PC-3 (cell line): ENCODE measurements around the gene GPR156. TPM values are rescaled to one million over a fixed set of nuclear protein-coding genes. Genes with fewer than 3 reads are reported as not detected.

Experiments
- ATAC-seq: fragments of 200-7000 bp; cut with Tn5 transposase; 2 replicates; pipeline ENCODE4 v1.9.1; 2020; ENCODE audit warnings: mild to moderate bottlenecking, moderate library complexity
- BruUV-seq: library from RNA; stranded (reverse); fragments of 400-500 nt; replicated peaks from 2 replicates; lab custom pipeline; 2021; lab: Mats Ljungman, UMichigan
- CTCF ChIA-PET: fragments of 300-600 bp; sonication (Branson Sonifier 250); formaldehyde crosslinking; loops from one replicate; lab custom pipeline; 2022; ENCODE audit warnings: antibody characterized with exemption; lab: Charles Lee
- POLR2A ChIA-PET: fragments of 300-600 bp; sonication (Branson Sonifier 250); formaldehyde crosslinking; loops from one replicate; lab custom pipeline; 2022; ENCODE audit warnings: antibody characterized with exemption; ENCODE audit not compliant: unreplicated experiment; lab: Charles Lee
- DNase-seq: peaks from one replicate; pipeline ENCODE4 v3.0.0-alpha.2; 2015
- H2AFZ ChIP-seq: fragments of 300-600 bp; sonication (generic); 2 replicates; pipeline ENCODE4 v1.6.0; 2016; ENCODE audit warnings: antibody characterized with exemption, low read length
- H3F3A ChIP-seq: fragments of 300-600 bp; sonication (generic); one replicate; pipeline ENCODE4 v1.6.0; 2017; ENCODE audit warnings: antibody characterized with exemption, low read length, control low read depth, mild to moderate bottlenecking; ENCODE audit not compliant: unreplicated experiment
- H3K27ac ChIP-seq: fragments of 300-600 bp; sonication (generic); 2 replicates; pipeline ENCODE4 v1.5.1; 2016; ENCODE audit warnings: mild to moderate bottlenecking, low read length
- H3K27me3 ChIP-seq: fragments of 300-600 bp; sonication (generic); 2 replicates; pipeline ENCODE4 v1.6.1; 2016; ENCODE audit warnings: low read length, mixed read lengths
- H3K36me3 ChIP-seq: fragments of 300-600 bp; sonication (generic); 2 replicates; pipeline ENCODE4 v1.6.1; 2016; ENCODE audit warnings: low read depth, mixed run types, low read length, mixed read lengths
- H3K4me1 ChIP-seq: fragments of 300-600 bp; sonication (generic); 2 replicates; pipeline ENCODE4 v1.5.1; 2016; ENCODE audit warnings: low read length; ENCODE audit not compliant: insufficient read depth
- H3K4me2 ChIP-seq: fragments of 300-600 bp; sonication (generic); 2 replicates; pipeline ENCODE4 v1.6.0; 2016; ENCODE audit warnings: low read length
- H3K4me3 ChIP-seq: fragments of 300-600 bp; sonication (generic); 2 replicates; pipeline ENCODE4 v1.5.1; 2016; ENCODE audit warnings: mild to moderate bottlenecking, low read length, mixed read lengths
- H3K79me2 ChIP-seq: fragments of 300-600 bp; sonication (generic); 2 replicates; pipeline ENCODE4 v1.6.1; 2017; ENCODE audit warnings: low read length, mixed read lengths
- H3K9ac ChIP-seq: fragments of 300-600 bp; sonication (generic); 2 replicates; pipeline ENCODE4 v1.6.0; 2016; ENCODE audit warnings: mild to moderate bottlenecking, low read length
- H3K9me2 ChIP-seq: fragments of 300-600 bp; sonication (generic); replicated peaks from 2 replicates; pipeline ENCODE4 v1.6.1; 2016; ENCODE audit warnings: mixed run types, low read length, mixed read lengths
- H3K9me3 ChIP-seq: fragments of 300-600 bp; sonication (generic); 2 replicates; pipeline ENCODE4 v1.6.1; 2016; ENCODE audit warnings: low read length, mixed read lengths
- H4K20me1 ChIP-seq: fragments of 300-600 bp; sonication (generic); 2 replicates; pipeline ENCODE4 v1.6.1; 2016; ENCODE audit warnings: low read length, mixed read lengths
- CTCF ChIP-seq: fragments of 300-600 bp; sonication (generic); conservative IDR thresholded peaks from 2 replicates; pipeline ENCODE4 v1.5.1; 2017; ENCODE audit warnings: antibody characterized with exemption, low read depth, mild to moderate bottlenecking, low read length
- EZH2 ChIP-seq: fragments of 300-600 bp; sonication (generic); IDR thresholded peaks from one replicate; pipeline ENCODE4 v1.6.1; 2017; ENCODE audit warnings: antibody characterized with exemption, mild to moderate bottlenecking, low read length; ENCODE audit not compliant: unreplicated experiment
- EZH2phosphoT487 ChIP-seq: fragments of 300-600 bp; sonication (generic); IDR thresholded peaks from 2 replicates; pipeline ENCODE4 v1.6.1; 2018; ENCODE audit warnings: mild to moderate bottlenecking, antibody characterized with exemption, low read length, borderline replicate concordance
- intact Hi-C: fragments of 100-400 bp; cut with micrococcal nuclease; formaldehyde crosslinking; loops from 2 replicates; pipeline ENCODE4 v1.9.0; 2023
- total RNA-seq: library from RNA; depleted of rRNA; stranded (reverse); fragments of >200 nt; gene quantifications from 2 replicates; pipeline ENCODE4 v1.2.3, GENCODE V29; 2014

The GPR156 gene
- total RNA-seq, 1 experiment from 2014 or later, result 5.1 TPM

- DNase-seq (no peak), ATAC-seq (no peak)
- Histone ChIP-seq H3K9me3 (no peaks in the 10 kb centered on the region), H3K4me1 (no peaks in the 10 kb centered on the region), H2AFZ (no peak overlapping the region), H3K27me3 (no peaks in the 10 kb centered on the region), H3K4me2 (no peak overlapping the region), H3K9me2 (no peaks in the 10 kb centered on the region), H3K4me3 (no peak overlapping the region), H3K79me2 (no peaks in the 10 kb centered on the region), H3K27ac (no peak overlapping the region), H4K20me1 (no peaks in the 10 kb centered on the region), H3K9ac (no peak overlapping the region), H3K36me3 (no peaks in the 10 kb centered on the region), H3F3A (no peaks in the 10 kb centered on the region)
- intact Hi-C loops, result loop anchor here (2.0 kb wide), 1 partner anchor 103 kb away; the partner anchor contains the start of gene LRRC58
- POLR2A ChIA-PET, result interaction anchor here (0.5 to 0.6 kb wide), 3 partner anchors 89 to 416 kb away, joined by 3 to 13 read pairs (median 4); no protein-coding TSS in a partner anchor
- BruUV-seq, result no TSS peak
- TF ChIP-seq CTCF (no peak), EZH2 (no peak), EZH2phosphoT487 (no peak)
- CTCF ChIA-PET, result interaction anchor here (0.7 to 2.6 kb wide), 2 partner anchors 105 to 172 kb away, joined by 3 to 25 read pairs; no protein-coding TSS in a partner anchor
These were observed 39.6 kb downstream of the GPR156 start for GRCh38 chr3:120245386-120245785.

GRCh38 chr3:120244834-120245225 is 40.2 kb downstream of the GPR156 start:
- no peak overlapping the region for H3K27ac ChIP-seq
- no peaks in the 10 kb centered on the region for H3K79me2 ChIP-seq
- DNase-seq (no peak), ATAC-seq (no peak)
- no peaks in the 10 kb centered on the region for H3K9me2 ChIP-seq
- H3K4me1 ChIP-seq, result no peaks in the 10 kb centered on the region
- H3K4me2 ChIP-seq, result no peak overlapping the region
- H2AFZ ChIP-seq, result no peak overlapping the region
- H3F3A ChIP-seq, result no peaks in the 10 kb centered on the region
- no peaks in the 10 kb centered on the region for H3K27me3 ChIP-seq
- POLR2A ChIA-PET, result interaction anchor here (0.5 to 0.6 kb wide), 4 partner anchors 90 to 417 kb away, joined by 3 to 13 read pairs (median 4); no protein-coding TSS in a partner anchor
- no peaks in the 10 kb centered on the region for H3K9me3 ChIP-seq
- no peaks in the 10 kb centered on the region for H3K36me3 ChIP-seq
- no peak for TF ChIP-seq CTCF
- no peak for TF ChIP-seq EZH2phosphoT487
- TF ChIP-seq EZH2, result no peak
- H3K4me3 ChIP-seq, result no peak overlapping the region
- intact Hi-C loops, result loop anchor here (1.0 to 2.0 kb wide), 4 partner anchors 104 to 314 kb away; partner anchors contain the start of gene LRRC58
- H3K9ac ChIP-seq, result no peak overlapping the region
- BruUV-seq, result no TSS peak
- no peaks in the 10 kb centered on the region for H4K20me1 ChIP-seq
- CTCF ChIA-PET, result interaction anchor here (0.6 to 2.6 kb wide), 4 partner anchors 17 to 323 kb away, joined by 3 to 25 read pairs (median 11); no protein-coding TSS in a partner anchor

GRCh38 chr3:120239644-120240043 is 45.4 kb downstream of the GPR156 start:
- POLR2A ChIA-PET, result no interaction called here
- H3F3A ChIP-seq, result no peaks in the 10 kb centered on the region
- no TSS peak for BruUV-seq
- H3K27me3 ChIP-seq, result no peaks in the 10 kb centered on the region
- no peaks in the 10 kb centered on the region for H4K20me1 ChIP-seq
- intact Hi-C loops, result no loop called here
- H3K27ac ChIP-seq, result no peak overlapping the region
- CTCF ChIA-PET, result interaction anchor here (0.7 kb wide), 1 partner anchor 321 kb away, joined by 5 read pairs; no protein-coding TSS in a partner anchor
- no peaks in the 10 kb centered on the region for H3K4me1 ChIP-seq
- no peak overlapping the region for H3K4me3 ChIP-seq
- no peaks in the 10 kb centered on the region for H3K36me3 ChIP-seq
- no peak for DNase-seq
- no peak for TF ChIP-seq EZH2
- TF ChIP-seq CTCF, result no peak
- TF ChIP-seq EZH2phosphoT487, result no peak
- H3K4me2 ChIP-seq, result no peak overlapping the region
- H3K9me2 ChIP-seq, result no peaks in the 10 kb centered on the region
- H3K9ac ChIP-seq, result no peak overlapping the region
- ATAC-seq, result no peak
- no peaks in the 10 kb centered on the region for H3K79me2 ChIP-seq
- no peaks in the 10 kb centered on the region for H3K9me3 ChIP-seq
- H2AFZ ChIP-seq, result no peak overlapping the region
